Measurements from ENCODE around the gene ROBO1.

The ROBO1 gene

DNA sequence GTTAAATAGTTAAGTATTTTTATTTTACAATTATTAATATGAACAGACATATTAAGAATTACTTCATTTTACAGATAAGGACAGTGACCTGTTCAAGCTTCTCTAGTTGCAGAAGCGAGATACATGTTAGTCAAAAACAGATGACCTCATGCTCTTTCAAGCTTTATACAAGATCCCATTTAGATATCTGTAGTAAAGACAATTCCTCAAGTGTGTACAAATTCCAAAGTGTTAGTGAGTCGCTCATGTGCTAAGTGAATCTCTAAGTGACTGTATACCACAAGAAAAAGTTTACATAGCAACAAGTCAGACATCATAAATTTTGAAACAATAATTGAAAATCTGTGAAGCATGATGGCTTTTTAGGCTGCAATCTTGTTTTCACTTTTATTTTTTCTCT, 293.8 kb downstream of the ROBO1 start:
- CTCF ChIA-PET = no interaction called here
- no peak for DNase-seq (ENCODE audit: low spot score)
- POLR2A ChIA-PET (ENCODE audit: low non-redundant PET) = no interaction called here
- TF ChIP-seq, protein P1, sequence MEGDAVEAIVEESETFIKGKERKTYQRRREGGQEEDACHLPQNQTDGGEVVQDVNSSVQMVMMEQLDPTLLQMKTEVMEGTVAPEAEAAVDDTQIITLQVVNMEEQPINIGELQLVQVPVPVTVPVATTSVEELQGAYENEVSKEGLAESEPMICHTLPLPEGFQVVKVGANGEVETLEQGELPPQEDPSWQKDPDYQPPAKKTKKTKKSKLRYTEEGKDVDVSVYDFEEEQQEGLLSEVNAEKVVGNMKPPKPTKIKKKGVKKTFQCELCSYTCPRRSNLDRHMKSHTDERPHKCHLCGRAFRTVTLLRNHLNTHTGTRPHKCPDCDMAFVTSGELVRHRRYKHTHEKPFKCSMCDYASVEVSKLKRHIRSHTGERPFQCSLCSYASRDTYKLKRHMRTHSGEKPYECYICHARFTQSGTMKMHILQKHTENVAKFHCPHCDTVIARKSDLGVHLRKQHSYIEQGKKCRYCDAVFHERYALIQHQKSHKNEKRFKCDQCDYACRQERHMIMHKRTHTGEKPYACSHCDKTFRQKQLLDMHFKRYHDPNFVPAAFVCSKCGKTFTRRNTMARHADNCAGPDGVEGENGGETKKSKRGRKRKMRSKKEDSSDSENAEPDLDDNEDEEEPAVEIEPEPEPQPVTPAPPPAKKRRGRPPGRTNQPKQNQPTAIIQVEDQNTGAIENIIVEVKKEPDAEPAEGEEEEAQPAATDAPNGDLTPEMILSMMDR (conservative IDR thresholded peaks at IDR 0.05; ENCODE audit: low read depth) = no peak
- no peak overlapping the region for H3K27ac ChIP-seq

DNA sequence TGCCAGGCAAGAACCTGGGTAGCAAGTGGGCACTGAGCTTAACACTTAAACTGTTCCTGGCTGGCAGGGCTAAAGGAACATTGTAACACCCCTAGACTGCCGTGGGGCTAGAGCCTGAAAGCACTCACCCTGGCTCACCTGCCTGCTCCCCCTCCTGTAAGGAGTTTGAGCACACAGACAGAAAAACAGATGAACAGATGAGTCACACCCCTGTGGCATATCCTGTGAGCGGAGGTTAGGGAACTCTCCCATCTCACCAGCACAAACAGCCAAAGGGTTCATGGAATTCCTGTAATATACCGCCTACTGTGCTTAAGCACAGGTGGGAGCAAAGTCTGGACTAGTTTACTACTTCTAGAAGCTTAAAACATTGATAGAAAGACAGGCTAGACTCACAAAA, 300.1 kb downstream of the ROBO1 start:
- TF ChIP-seq, protein P1 (conservative IDR thresholded peaks at IDR 0.05; ENCODE audit: low read depth) = no peak
- H3K27ac ChIP-seq = no peak overlapping the region
- ChIA-PET POLR2A (ENCODE audit: low non-redundant PET) (no interaction called here), CTCF (no interaction called here)
- DNase-seq (ENCODE audit: low spot score) = peak; percentile 29

GRCh38 chr3:79461129-79461792, 306.5 kb downstream of the ROBO1 start:
- H3K27ac ChIP-seq = no peak overlapping the region
- TF ChIP-seq, protein P1 (conservative IDR thresholded peaks at IDR 0.05; ENCODE audit: low read depth) = no peak
- no peak for DNase-seq (ENCODE audit: low spot score)
- ChIA-PET CTCF (no interaction called here), POLR2A (ENCODE audit: low non-redundant PET) (no interaction called here)

- TF ChIP-seq, protein P1 (conservative IDR thresholded peaks at IDR 0.05; ENCODE audit: low read depth) = no peak
- DNase-seq (ENCODE audit: low spot score) = no peak
- ChIA-PET POLR2A (ENCODE audit: low non-redundant PET) (no interaction called here), CTCF (no interaction called here)
- no peak overlapping the region for H3K27ac ChIP-seq
These were observed 314.2 kb downstream of the ROBO1 start for GRCh38 chr3:79453600-79453999.

DNA sequence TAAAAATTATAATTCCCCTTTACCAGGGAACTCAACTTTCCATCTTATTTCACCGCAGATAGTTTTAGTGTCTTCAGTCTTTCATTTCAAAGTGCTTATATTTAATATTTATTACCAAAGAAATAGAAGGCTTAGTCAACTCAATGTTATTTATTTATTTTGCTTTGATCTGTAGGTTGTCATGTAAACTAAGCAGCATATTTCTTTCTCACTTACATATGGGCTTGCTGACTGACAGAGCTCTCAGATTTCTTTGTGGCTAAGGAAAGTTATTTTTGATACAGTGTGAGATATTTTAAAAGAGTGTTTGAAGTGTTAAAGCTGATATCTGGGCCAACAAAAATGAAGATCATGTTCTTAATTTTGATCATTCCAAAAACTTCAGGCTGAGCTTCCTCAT, 331.4 kb downstream of the ROBO1 start:
- DNase-seq (ENCODE audit: low spot score) = no peak
- ChIA-PET CTCF (interaction anchor here (0.7 kb wide), 1 partner anchor 12 kb away, joined by 3 read pairs; no protein-coding TSS in a partner anchor), POLR2A (ENCODE audit: low non-redundant PET) (no interaction called here)
- no peak overlapping the region for H3K27ac ChIP-seq
- TF ChIP-seq, protein P1 (conservative IDR thresholded peaks at IDR 0.05; ENCODE audit: low read depth) = no peak

DNA sequence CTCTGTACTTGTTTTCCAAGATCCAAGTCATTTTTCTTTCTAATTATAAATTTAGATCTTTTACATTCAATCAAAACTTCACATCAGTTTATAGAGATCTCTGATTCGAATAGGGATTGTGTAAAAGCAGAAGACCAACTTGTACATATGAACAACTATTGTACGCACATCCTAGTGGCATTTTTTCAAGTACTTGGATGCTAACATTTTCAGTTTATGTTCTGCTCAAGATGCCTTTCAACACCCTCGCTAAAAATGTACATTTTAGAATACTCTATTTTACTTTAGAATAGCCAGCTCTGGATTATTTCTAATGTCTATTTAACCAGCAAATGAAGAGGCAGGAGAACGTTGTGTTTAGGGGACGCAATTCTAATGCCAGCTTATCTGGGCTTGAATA, 340.7 kb downstream of the ROBO1 start:
- POLR2A ChIA-PET (ENCODE audit: low non-redundant PET) = no interaction called here
- CTCF ChIA-PET = no interaction called here
- TF ChIP-seq, protein P1 (conservative IDR thresholded peaks at IDR 0.05; ENCODE audit: low read depth) = no peak
- DNase-seq (ENCODE audit: low spot score) = no peak
- no peak overlapping the region for H3K27ac ChIP-seq

All from RWPE1 (cell line).